SK-N-DZ (cell line): Measurements from ENCODE around the gene NREP.

Experiments
- DNase-seq: peaks from one replicate; pipeline ENCODE4 v3.0.0-alpha.2; 2015; ENCODE audit warnings: low spot score
- small RNA-seq, 2 experiments: library from RNA; depleted of rRNA; stranded (forward); fragments of <200 nt; gene quantifications; one replicate each; pipeline ENCODE3, GENCODE V24; 2014

The NREP gene

DNA sequence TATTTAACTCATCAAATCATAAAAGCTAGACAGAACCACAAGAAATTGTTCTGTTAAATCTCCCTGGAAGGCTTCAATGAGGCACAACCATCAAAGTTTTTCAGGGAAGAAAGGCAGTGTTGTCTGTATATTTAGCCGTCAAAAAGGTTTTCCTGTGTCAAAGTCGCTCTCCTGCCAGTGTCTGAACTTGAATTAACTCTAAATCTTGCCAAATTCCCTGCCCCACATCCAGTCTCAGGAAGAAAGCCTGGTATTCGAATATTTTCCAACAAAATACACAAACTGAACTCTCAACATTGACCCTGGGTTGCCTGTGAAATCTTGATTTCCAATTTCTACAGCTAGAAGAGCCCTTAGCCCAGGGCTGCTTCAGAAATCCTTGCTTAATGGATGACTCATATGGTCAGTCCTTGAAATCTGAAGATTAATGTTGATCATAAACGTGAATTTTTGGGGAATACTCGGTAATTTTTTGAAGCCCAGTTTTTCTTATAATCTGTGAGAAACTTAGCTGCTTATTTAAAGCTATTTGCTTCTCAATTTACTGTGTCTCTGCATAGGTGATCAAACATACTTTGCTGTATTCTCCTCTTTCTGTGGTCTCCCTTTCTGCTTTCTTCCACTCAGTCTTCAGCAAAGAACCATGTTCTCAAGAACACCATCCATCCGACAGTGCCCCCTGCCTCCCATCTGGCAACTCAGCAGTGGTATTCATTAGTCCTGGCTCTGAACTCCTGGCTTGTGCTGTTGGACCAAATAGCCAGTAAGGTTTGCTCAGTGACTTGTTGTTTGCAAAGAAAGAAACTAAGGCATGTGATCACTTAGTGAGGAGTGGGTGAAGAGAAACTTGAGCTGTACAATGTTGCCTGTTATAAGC lies 58.9 kb downstream of the NREP start:
- DNase-seq, result no peak

- DNase-seq, result no peak
These were observed 59.8 kb downstream of the NREP start for GRCh38 chr5:111697215-111697614.

GRCh38 chr5:111695991-111696390 lies 61.0 kb downstream of the NREP start:
- DNase-seq, result no peak

DNA sequence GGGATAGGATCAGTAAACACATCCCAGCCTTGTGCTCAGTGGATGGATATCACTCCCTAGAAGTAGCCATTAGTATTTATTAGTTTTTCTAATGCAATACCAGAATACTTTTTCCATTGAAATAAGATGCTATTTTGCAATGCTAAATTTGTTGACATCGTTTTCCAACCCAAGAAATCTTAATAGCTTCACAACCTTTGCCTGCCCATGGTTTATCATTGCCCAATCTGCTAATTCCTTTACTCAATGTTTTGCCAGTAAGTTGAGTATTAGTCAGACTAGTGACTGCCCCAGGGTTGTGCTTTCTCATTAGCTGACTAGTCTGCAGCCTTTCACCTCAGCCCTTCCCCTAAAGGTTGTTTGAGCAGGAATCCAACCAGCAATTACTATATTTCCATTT lies 62.9 kb downstream of the NREP start:
- DNase-seq, result no peak

DNA sequence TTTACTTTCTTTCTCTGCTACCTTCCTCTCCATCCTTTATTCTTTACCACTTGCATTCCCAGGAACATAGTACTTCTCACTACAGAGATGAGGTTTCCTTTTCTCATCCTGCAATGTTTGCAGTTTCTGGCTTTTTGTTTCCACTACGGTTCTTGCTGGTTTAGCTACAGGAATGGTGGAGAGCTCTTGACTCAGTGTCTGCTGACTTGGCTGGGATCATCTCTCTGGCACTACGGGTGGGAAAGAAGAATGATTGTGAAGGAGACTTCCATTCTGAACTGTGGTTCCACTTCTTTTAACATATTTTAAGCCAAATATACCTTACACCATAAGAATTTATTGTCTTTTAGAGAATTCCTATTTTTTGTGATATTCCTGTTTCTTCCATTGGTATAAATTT lies 65.1 kb downstream of the NREP start:
- no peak for DNase-seq

DNA sequence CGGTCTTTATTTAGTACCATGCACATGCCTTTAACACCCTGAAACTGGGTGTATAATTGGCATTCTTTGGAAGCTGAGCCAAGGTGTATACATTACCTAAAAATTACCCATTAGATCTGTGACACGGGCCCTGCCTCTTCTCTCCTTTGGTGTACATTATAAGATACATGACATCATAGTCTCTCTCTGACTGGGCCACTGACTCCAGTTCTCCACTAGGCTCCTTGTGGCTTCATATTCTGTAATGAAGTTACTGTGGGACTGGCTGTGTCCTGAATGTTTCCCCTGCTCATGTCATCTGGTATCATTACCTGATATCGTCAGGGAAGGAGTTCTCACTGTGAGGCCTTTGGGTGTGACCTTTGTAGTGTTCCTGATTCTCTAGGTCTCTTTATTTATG lies 65.5 kb downstream of the NREP start:
- DNase-seq, result no peak

GRCh38 chr5:111689357-111689935 lies 67.5 kb downstream of the NREP start:
- DNase-seq, result no peak

- DNase-seq, result no peak
These were observed 71.0 kb downstream of the NREP start for GRCh38 chr5:111685969-111686368.

- no peak for DNase-seq
These were observed 74.4 kb downstream of the NREP start for GRCh38 chr5:111682641-111683040.

DNA sequence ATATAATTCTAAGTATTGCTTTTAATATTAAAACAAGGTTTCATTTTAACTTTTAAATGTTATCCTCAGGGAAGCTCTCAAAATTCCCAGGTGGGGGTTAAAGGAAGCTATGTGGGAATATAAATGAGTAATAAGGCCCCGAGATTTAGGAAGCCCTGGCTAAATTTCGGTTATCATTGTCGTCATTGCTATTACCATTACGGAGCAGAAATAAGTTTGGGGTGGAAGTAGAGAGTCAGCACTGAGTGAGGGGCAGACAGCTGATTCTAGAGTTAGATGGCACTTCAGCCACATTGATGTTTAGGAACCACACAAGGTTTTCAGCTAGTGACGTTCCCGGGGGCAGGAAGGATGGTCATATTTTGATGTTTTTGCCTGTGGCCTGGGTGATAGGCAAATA lies 74.9 kb downstream of the NREP start:
- no peak for DNase-seq

DNA sequence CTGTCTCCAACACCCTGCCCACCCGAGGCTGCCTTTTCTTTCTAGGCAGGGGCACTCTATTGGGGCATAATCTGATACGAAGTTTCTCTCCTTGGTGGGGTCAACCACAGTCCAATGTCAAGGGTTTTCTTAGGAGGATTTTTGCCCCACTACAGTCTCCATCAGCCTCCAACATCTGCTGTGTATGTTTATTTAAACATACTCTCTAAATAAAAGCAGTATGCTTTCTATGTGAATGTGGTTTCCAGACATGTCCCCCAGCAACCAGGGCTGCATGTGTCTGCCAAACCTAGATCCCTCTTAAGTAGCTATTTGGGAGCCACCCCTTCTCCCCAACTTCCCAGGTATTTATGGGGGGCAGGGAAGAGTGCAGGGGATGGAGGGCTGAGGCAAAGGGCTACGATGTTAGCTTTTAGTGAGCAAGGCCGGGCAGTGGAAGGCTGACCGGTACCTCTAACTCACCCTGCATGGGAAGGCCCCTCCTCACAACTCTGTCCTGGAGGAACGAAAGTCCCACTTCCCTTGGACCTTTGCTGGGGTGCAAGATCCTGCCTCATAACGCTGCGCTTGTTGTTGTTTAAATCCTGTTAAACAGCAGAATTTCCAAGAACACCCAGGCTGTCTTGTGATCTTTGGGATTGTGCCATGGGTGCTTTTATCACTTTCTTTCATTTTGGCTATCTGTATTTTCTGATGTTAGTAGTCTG lies 75.4 kb downstream of the NREP start:
- DNase-seq, result no peak

DNA sequence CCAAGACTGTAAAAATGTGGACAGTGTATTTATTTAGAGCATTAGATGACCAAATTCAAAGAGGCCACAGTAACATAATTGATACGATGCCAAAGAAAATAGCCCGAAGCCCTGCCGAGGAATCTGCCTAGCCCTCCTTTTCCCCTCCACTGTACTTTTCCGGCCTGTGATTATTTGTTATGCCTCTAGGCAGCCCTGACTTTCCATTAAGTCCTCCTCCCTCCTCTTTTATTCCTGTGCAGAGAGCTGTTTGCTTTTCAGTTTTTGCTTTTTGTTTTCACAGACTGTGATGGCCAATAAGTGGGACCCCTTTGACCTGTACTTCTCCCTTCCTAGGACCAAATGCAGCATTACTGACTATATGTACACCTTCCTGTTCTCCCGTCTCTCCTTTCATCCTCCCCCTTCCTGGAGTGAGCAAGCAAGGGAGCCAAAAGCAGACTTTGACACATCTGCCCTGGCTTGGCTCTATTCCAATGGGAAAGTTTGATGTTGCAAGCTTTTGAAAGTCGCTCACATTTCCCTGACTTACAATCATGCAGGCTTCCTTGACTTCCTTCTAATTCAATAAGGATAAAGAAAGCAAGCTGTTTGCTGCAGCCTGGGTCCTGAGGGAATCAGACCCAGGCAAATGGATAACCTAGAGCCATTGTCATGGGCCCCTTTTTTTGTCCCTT lies 76.1 kb downstream of the NREP start:
- peak; percentile 35 for DNase-seq

DNA sequence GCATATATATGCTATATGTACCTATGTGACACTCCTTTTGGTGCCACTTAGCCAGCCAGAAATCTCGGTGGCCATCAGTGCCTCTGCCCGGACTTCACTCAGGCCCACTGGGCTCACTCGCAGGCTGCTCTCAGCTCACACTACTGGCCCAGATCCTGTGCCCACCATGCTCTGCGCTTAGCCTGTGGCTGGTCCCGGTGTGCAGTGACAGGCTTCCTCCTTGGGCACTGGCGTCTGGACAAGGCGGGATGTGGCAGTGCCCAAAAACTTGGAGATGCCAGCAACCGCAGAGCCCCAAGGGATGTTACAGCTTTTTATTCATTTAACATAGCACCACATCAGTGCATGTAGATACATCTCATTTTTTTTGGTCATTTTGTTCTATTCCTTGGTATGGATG lies 77.4 kb downstream of the NREP start:
- no peak for DNase-seq

Small RNA genes within 50 kb of the gene (small RNA-seq; reads per million reads assigned to genes)
- 0 reads per million in 2 experiments for gene RN7SKP57
